SK-N-SH (cell line): ENCODE measurements around the gene SECTM1.

Experiments used
- CTCF ChIP-seq: fragments of 200-600 bp; sonication (generic); IDR thresholded peaks from 2 replicates; pipeline ENCODE4 v1.6.1; 2017; ENCODE audit warnings: antibody characterized with exemption, mild to moderate bottlenecking, moderate library complexity
- EP300 ChIP-seq, 2 experiments: IDR thresholded peaks; 2 replicates each; pipeline versions ENCODE4 v1.4.0 to v1.6.1; 2012; ENCODE audit warnings: borderline replicate concordance in 1 of 2, low read depth in 1 of 2, low read length in 1 of 2
- EZH2phosphoT487 ChIP-seq: fragments of 200-600 bp; sonication (generic); IDR thresholded peaks from 2 replicates; pipeline ENCODE4 v1.6.1; 2017; ENCODE audit warnings: low read depth, mixed run types, mild to moderate bottlenecking, antibody characterized with exemption, moderate library complexity, borderline replicate concordance
- GABPA ChIP-seq: IDR thresholded peaks from 2 replicates; pipeline ENCODE4 v1.4.0; 2012; ENCODE audit warnings: low read depth, mild to moderate bottlenecking
- JUND ChIP-seq: IDR thresholded peaks from 2 replicates; pipeline ENCODE4 v1.4.0; 2012
- RAD21 ChIP-seq: IDR thresholded peaks from 2 replicates; pipeline ENCODE4 v1.6.1; 2012; ENCODE audit warnings: mild to moderate bottlenecking, low read length
- SMC3 ChIP-seq: IDR thresholded peaks from 2 replicates; pipeline ENCODE4 v1.6.1; 2012; ENCODE audit warnings: low read depth, low read length, improper control_type of control experiment

GRCh38 chr17:82334622-82335394 is 1.2 kb upstream of the SECTM1 start:
- TF ChIP-seq SMC3 (no peak), CTCF (no peak), EP300 (IDR thresholded peaks at IDR 0.05; ENCODE audit: borderline replicate concordance in 1 of 2, low read depth in 1 of 2, low read length in 1 of 2) (no peak), GABPA (no peak), EZH2phosphoT487 (no peak), JUND (no peak), RAD21 (no peak)
